ENCODE measurements around the gene ACTG2. TPM values are rescaled to one million over a fixed set of nuclear protein-coding genes. Genes with fewer than 3 reads are reported as not detected.

The ACTG2 gene
- total and polyA plus RNA-seq, 8 donors: 29.8 to 156 (median 58.3) TPM

DNA sequence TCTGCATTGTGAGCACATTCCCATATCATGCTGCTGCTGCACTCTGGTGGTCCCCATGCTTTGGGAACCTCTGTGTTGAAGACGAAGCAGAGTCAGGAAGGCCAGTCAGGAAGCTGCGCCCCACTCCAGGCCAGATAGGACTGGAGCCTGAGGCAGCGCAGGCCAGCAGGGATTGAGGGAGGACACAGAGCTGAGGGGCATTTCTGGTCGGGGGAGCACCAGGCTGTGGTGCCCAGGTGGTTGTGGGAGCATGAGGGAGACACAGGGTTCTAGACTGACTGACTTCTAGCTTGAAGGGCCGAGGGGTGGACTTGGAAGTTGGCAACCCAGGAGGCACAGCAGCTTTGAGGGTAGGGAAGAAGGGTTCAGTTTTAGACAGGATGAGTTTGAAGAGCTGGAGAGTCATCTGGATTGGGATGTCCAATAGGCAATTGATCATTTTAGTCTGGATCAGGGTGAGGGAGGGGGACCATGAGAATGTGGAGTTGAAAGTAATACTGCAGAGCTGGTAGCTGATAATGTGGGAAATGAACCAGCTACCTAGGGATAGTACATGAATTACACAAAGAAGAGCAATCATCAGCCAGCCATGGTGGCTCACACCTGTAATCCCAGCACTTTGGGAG, 1.4 kb upstream of the ACTG2 start:
- H3K4me1 ChIP-seq: no peaks in the 10 kb centered on the region
- DNase-seq (no peak), ATAC-seq (no peak)
- no peak overlapping the region for H3K4me3 ChIP-seq
- no peak overlapping the region for H3K27ac ChIP-seq
- no peaks in the 10 kb centered on the region for H3K36me3 ChIP-seq
- TF ChIP-seq, protein P1, sequence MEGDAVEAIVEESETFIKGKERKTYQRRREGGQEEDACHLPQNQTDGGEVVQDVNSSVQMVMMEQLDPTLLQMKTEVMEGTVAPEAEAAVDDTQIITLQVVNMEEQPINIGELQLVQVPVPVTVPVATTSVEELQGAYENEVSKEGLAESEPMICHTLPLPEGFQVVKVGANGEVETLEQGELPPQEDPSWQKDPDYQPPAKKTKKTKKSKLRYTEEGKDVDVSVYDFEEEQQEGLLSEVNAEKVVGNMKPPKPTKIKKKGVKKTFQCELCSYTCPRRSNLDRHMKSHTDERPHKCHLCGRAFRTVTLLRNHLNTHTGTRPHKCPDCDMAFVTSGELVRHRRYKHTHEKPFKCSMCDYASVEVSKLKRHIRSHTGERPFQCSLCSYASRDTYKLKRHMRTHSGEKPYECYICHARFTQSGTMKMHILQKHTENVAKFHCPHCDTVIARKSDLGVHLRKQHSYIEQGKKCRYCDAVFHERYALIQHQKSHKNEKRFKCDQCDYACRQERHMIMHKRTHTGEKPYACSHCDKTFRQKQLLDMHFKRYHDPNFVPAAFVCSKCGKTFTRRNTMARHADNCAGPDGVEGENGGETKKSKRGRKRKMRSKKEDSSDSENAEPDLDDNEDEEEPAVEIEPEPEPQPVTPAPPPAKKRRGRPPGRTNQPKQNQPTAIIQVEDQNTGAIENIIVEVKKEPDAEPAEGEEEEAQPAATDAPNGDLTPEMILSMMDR (IDR thresholded peaks at IDR 0.05): no peak
- peaks cover 0 to 10% of the 10 kb centered on the region in 2 donors for H3K27me3 ChIP-seq
- H3K9me3 ChIP-seq: no peaks in the 10 kb centered on the region
- intact Hi-C loops (cut with DNase I): no loop called here

DNA sequence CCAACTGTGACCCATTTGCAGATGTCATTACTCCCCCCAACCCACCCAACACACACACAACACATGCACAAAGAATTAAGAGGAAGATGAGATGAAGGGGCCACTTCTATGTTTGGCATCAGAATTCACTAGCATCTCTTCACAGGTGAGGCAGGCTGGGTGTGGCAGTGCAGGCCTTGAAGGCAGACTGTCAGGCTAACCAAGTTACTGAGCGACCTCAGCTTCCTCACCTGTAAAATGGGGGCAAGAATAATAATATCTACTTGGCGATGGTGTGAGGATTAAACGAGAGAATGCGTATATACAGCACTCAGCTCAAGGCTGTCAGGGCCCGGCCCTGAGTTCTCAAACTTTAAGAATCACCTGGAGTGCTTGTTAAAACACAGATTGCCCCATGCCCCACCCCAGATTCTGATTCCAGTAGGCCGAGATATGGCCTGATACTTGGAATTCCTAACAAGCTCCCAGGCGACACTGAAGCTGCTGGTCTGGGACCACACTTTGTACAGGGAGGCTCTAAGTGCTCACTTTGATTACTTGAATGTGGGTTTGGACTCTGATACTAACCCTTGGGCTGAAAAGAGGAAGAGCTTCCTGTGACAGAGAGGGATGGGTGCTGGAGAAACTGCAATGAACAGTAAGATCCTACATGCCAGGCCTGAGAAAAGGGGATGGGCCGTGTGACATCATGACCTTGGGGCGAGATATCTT, 1.1 kb downstream of the ACTG2 start:
- H3K4me1 ChIP-seq: no peaks in the 10 kb centered on the region
- H3K36me3 ChIP-seq: no peaks in the 10 kb centered on the region
- no peaks in the 10 kb centered on the region for H3K9me3 ChIP-seq
- H3K4me3 ChIP-seq: no peak overlapping the region
- peaks cover 0 to 7% of the 10 kb centered on the region in 2 donors for H3K27me3 ChIP-seq
- TF ChIP-seq, protein P1 (IDR thresholded peaks at IDR 0.05): no peak
- intact Hi-C loops (cut with DNase I): no loop called here
- DNase-seq (no peak), ATAC-seq (no peak)
- no peak overlapping the region for H3K27ac ChIP-seq

DNA sequence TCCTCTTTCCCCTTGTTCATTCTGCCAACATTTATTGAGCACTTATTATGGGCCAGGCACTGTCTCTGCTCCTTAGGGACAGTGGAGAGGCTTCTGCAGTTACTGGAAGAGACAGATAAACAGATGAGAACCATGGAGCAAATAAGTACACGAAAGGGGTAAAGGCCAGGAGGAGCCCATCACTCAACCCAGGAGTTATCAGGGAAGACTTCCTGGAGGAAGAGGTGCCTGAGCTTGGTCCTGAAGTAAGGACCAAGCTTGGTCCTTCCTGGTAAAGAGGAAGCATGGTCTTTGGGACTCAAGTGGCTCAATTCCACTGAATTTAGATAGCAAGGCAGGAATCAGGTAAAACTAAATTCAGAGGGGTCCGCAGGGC, 1.7 kb downstream of the ACTG2 start:
- Histone ChIP-seq H3K4me1 (no peaks in the 10 kb centered on the region), H3K27ac (no peak overlapping the region), H3K9me3 (no peaks in the 10 kb centered on the region), H3K27me3 (peaks cover 0 to 2% of the 10 kb centered on the region in 2 donors), H3K36me3 (no peaks in the 10 kb centered on the region), H3K4me3 (no peak overlapping the region)
- TF ChIP-seq, protein P1 (IDR thresholded peaks at IDR 0.05): no peak
- intact Hi-C loops (cut with DNase I): no loop called here
- no peak for ATAC-seq
- DNase-seq: no peak

DNA sequence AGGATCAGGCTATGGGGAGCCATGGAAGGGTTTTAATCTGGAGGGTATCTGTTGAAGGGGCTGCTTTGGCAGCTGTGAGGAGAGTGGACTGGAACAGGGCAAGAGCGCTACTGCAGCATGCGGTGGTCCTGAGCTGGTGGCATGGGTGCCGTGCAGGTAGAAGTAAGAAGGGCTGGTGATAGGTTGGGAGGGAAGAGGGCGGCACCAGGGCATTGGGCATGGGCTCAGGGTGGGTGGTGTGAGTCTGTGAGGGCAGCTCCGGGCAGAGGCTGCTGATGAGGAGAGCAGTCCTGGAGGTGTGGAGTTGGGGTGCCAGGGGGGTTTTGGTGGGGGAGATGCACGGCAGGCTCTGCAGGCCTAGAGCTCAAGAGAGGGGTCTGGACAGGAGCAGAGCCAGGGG, 2.1 kb downstream of the ACTG2 start:
- Histone ChIP-seq H3K9me3 (no peaks in the 10 kb centered on the region), H3K36me3 (no peaks in the 10 kb centered on the region), H3K4me1 (no peaks in the 10 kb centered on the region), H3K27ac (no peak overlapping the region), H3K4me3 (no peak overlapping the region), H3K27me3 (no peaks in the 10 kb centered on the region)
- ATAC-seq: no peak
- intact Hi-C loops (cut with DNase I): no loop called here
- TF ChIP-seq, protein P1 (IDR thresholded peaks at IDR 0.05): no peak
- DNase-seq: no peak

DNA sequence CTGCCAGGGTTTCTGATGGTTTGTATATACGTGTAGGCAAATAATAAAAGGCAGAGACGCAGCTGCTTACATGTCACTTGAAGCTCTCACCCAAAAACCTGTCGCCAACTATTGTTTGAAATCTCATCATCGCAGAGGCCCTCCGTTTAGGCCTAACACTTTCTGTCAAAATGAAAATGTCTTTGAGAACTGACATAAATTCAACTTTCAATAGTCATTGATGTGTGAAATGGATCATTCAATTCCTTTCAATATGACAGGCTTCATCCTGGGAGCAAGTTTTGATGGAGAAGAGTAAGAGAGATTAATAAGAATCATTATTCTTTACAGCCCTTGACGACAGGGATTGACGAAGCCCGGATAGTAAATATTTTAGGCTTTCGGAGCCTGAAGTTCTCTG, 2.7 kb downstream of the ACTG2 start:
- Histone ChIP-seq H3K27ac (no peak overlapping the region), H3K9me3 (no peaks in the 10 kb centered on the region), H3K27me3 (no peaks in the 10 kb centered on the region), H3K4me3 (no peak overlapping the region), H3K4me1 (no peaks in the 10 kb centered on the region), H3K36me3 (no peaks in the 10 kb centered on the region)
- ATAC-seq: no peak
- TF ChIP-seq, protein P1 (IDR thresholded peaks at IDR 0.05): no peak
- intact Hi-C loops (cut with DNase I): no loop called here
- no peak for DNase-seq

All from left lung (tissue), 10 donors.